Measurements from ENCODE around the gene TFDP2.
"Not testable (repeated sequence)": the region's sequence is repeated elsewhere in the genome, so short reads cannot be mapped to it uniquely, and the experiment has no call there.

The TFDP2 gene

GRCh38 chr3:142127941-142128658 is 21.2 kb downstream of the TFDP2 start:
- DNase-seq (ENCODE audit: low read depth in 3 of 3, low spot score in 1 of 3): no peak

- DNase-seq (ENCODE audit: low read depth in 3 of 3, low spot score in 1 of 3): no peak
These were observed 25.1 kb downstream of the TFDP2 start for GRCh38 chr3:142124243-142124642.

GRCh38 chr3:142120707-142121106 is 28.6 kb downstream of the TFDP2 start:
- no peak for DNase-seq (ENCODE audit: low read depth in 3 of 3, low spot score in 1 of 3)

- DNase-seq (ENCODE audit: low read depth in 3 of 3, low spot score in 1 of 3): no peak
These were observed 30.4 kb downstream of the TFDP2 start for GRCh38 chr3:142118911-142119310.

- DNase-seq (ENCODE audit: low read depth in 3 of 3, low spot score in 1 of 3): no peak
These were observed 32.1 kb downstream of the TFDP2 start for GRCh38 chr3:142117056-142117851.

- no peak for DNase-seq (ENCODE audit: low read depth in 3 of 3, low spot score in 1 of 3)
These were observed 33.3 kb downstream of the TFDP2 start for GRCh38 chr3:142115867-142116668.

GRCh38 chr3:142112601-142113000 is 36.7 kb downstream of the TFDP2 start:
- DNase-seq (ENCODE audit: low read depth in 3 of 3, low spot score in 1 of 3): no peak

- no peak for DNase-seq (ENCODE audit: low read depth in 3 of 3, low spot score in 1 of 3)
These were observed 42.8 kb downstream of the TFDP2 start for GRCh38 chr3:142106548-142106947.

GRCh38 chr3:142105991-142106390 is 43.4 kb downstream of the TFDP2 start:
- no peak for DNase-seq (ENCODE audit: low read depth in 3 of 3, low spot score in 1 of 3)

GRCh38 chr3:142104763-142105162 is 44.6 kb downstream of the TFDP2 start:
- no peak for DNase-seq (ENCODE audit: low read depth in 3 of 3, low spot score in 1 of 3)

GRCh38 chr3:142098964-142099363 is 50.4 kb downstream of the TFDP2 start:
- DNase-seq (ENCODE audit: low read depth in 3 of 3, low spot score in 1 of 3): no peak

- no peak for DNase-seq (ENCODE audit: low read depth in 3 of 3, low spot score in 1 of 3)
These were observed 52.1 kb downstream of the TFDP2 start for GRCh38 chr3:142097099-142097843.

- no peak for DNase-seq (ENCODE audit: low read depth in 3 of 3, low spot score in 1 of 3)
These were observed 53.5 kb downstream of the TFDP2 start for GRCh38 chr3:142095841-142096240.

GRCh38 chr3:142088925-142089324 is 60.4 kb downstream of the TFDP2 start:
- not testable (repeated sequence) for DNase-seq (ENCODE audit: low read depth in 3 of 3, low spot score in 1 of 3)

- DNase-seq (ENCODE audit: low read depth in 3 of 3, low spot score in 1 of 3): no peak
These were observed 60.8 kb downstream of the TFDP2 start for GRCh38 chr3:142088522-142088921.

GRCh38 chr3:142087676-142088075 is 61.7 kb downstream of the TFDP2 start:
- DNase-seq (ENCODE audit: low read depth in 3 of 3, low spot score in 1 of 3): no peak

GRCh38 chr3:142086581-142087090 is 62.7 kb downstream of the TFDP2 start:
- no peak for DNase-seq (ENCODE audit: low read depth in 3 of 3, low spot score in 1 of 3)

GRCh38 chr3:142081178-142081577 is 68.2 kb downstream of the TFDP2 start:
- DNase-seq (ENCODE audit: low read depth in 3 of 3, low spot score in 1 of 3): no peak

GRCh38 chr3:142077859-142078500 is 71.4 kb downstream of the TFDP2 start:
- no peak for DNase-seq (ENCODE audit: low read depth in 3 of 3, low spot score in 1 of 3)

GRCh38 chr3:142077155-142077858 is 72.0 kb downstream of the TFDP2 start:
- DNase-seq (ENCODE audit: low read depth in 3 of 3, low spot score in 1 of 3): no peak

Data from stimulated activated CD4-positive, alpha-beta T cell treated with anti-CD3 and anti-CD28 coated beads, TNF-alpha, amount 100 ng/mL, for 1 hour (primary cell).